Muscle of leg (tissue), 11 donors: ENCODE results near the gene LMNTD1. TPM values are rescaled to one million over a fixed set of nuclear protein-coding genes. Genes with fewer than 3 reads are reported as not detected.
A peak's percentile ranks its signal among the peaks of the same experiment; 100 is the strongest.

ENCODE experiments used
- DNase-seq: peaks from one replicate; pipeline ENCODE4 v3.0.0; 2013
- H3K27ac ChIP-seq: one replicate; pipeline ENCODE4 v1.5.1; 2013; ENCODE audit warnings: mild to moderate bottlenecking, low read length, control low read depth
- H3K27me3 ChIP-seq: one replicate; pipeline ENCODE4 v1.6.1; 2013; ENCODE audit warnings: low read length; ENCODE audit not compliant: control insufficient read depth, insufficient read depth
- H3K36me3 ChIP-seq: one replicate; pipeline ENCODE4 v1.6.1; 2013; ENCODE audit warnings: low read length; ENCODE audit not compliant: control insufficient read depth, insufficient read depth
- H3K4me1 ChIP-seq: one replicate; pipeline ENCODE4 v1.6.1; 2013; ENCODE audit warnings: low read length; ENCODE audit not compliant: control insufficient read depth, insufficient read depth
- H3K4me3 ChIP-seq: one replicate; pipeline ENCODE4 v1.5.1; 2013; ENCODE audit warnings: low read length, control low read depth
- H3K9me3 ChIP-seq: replicated peaks from 2 replicates; pipeline ENCODE4 v1.6.1; 2013; ENCODE audit warnings: low read depth, low read length; ENCODE audit not compliant: control insufficient read depth
- WGBS: methylation state at CpG from one replicate; pipeline ENCODE4 v1.1.5; 2013; ENCODE audit warnings: missing lambda C conversion rate; ENCODE audit not compliant: insufficient coverage; 5-methylcytosine and 5-hydroxymethylcytosine counted together
- polyA plus RNA-seq, 8 donors: library from polyadenylated mRNA; unstranded; fragments of 120-200 nt; gene quantifications; one replicate each; pipeline versions ENCODE4 v1.2.1 to v1.2.3, GENCODE V29; 2013; ENCODE audit warnings: inconsistent platforms in 1 of 8, low replicate concordance in 1 of 8; ENCODE audit not compliant: insufficient read length in 8 of 8, insufficient read depth in 1 of 8
- total RNA-seq: library from RNA; stranded (reverse); fragments of 120-200 nt; gene quantifications from one replicate; pipeline ENCODE4 v1.2.4, GENCODE V29; 2013

LMNTD1 gene
- total and polyA plus RNA-seq, 9 donors, result 0.18 to 0.28 TPM; not detected in 7

GRCh38 chr12:25557830-25558436 lies 4.8 kb upstream of the LMNTD1 start:
- no CpG with 5 or more reads among the region's 2 CpGs for WGBS
- H3K36me3 ChIP-seq, result no peaks in the 10 kb centered on the region
- no peaks in the 10 kb centered on the region for H3K9me3 ChIP-seq
- DNase-seq, result peak; percentile 48
- H3K27me3 ChIP-seq, result no peaks in the 10 kb centered on the region
- H3K4me3 ChIP-seq, result no peak overlapping the region
- H3K27ac ChIP-seq, result no peak overlapping the region
- H3K4me1 ChIP-seq, result no peaks in the 10 kb centered on the region

- H3K4me1 ChIP-seq, result no peaks in the 10 kb centered on the region
These were observed 3.1 kb upstream of the LMNTD1 start for GRCh38 chr12:25556153-25556552.

GRCh38 chr12:25552681-25553080 lies 402 bp downstream of the LMNTD1 start:
- no peaks in the 10 kb centered on the region for H3K27me3 ChIP-seq
- no peak overlapping the region for H3K4me3 ChIP-seq
- no peak for DNase-seq
- no peak overlapping the region for H3K27ac ChIP-seq
- WGBS, result no CpG with 5 or more reads among the region's 3 CpGs
- H3K36me3 ChIP-seq, result no peaks in the 10 kb centered on the region
- H3K4me1 ChIP-seq, result no peaks in the 10 kb centered on the region
- H3K9me3 ChIP-seq, result no peaks in the 10 kb centered on the region

More at GRCh38 chr12:25556153-25556552, 3.1 kb upstream of the LMNTD1 start:
- H3K27ac ChIP-seq, result no peak overlapping the region
- H3K9me3 ChIP-seq, result no peaks in the 10 kb centered on the region
- H3K4me3 ChIP-seq, result no peak overlapping the region
- no peaks in the 10 kb centered on the region for H3K27me3 ChIP-seq
- no peak for DNase-seq
- no peaks in the 10 kb centered on the region for H3K36me3 ChIP-seq
- WGBS, result no CpG with 5 or more reads among the region's 6 CpGs

GRCh38 chr12:25550186-25550585 lies 2.9 kb downstream of the LMNTD1 start:
- WGBS, result no CpG with 5 or more reads among the region's 3 CpGs

GRCh38 chr12:25549120-25549519 lies 4.0 kb downstream of the LMNTD1 start:
- Histone ChIP-seq H3K36me3 (no peaks in the 10 kb centered on the region), H3K27ac (no peak overlapping the region), H3K4me1 (no peaks in the 10 kb centered on the region), H3K27me3 (no peaks in the 10 kb centered on the region), H3K9me3 (no peaks in the 10 kb centered on the region), H3K4me3 (no peak overlapping the region)
- no peak for DNase-seq

More at GRCh38 chr12:25550186-25550585, 2.9 kb downstream of the LMNTD1 start:
- Histone ChIP-seq H3K4me1 (no peaks in the 10 kb centered on the region), H3K9me3 (no peaks in the 10 kb centered on the region), H3K27me3 (no peaks in the 10 kb centered on the region), H3K36me3 (no peaks in the 10 kb centered on the region), H3K27ac (no peak overlapping the region), H3K4me3 (no peak overlapping the region)
- no peak for DNase-seq

- Histone ChIP-seq H3K4me3 (no peak overlapping the region), H3K36me3 (no peaks in the 10 kb centered on the region), H3K9me3 (no peaks in the 10 kb centered on the region), H3K27me3 (no peaks in the 10 kb centered on the region), H3K27ac (no peak overlapping the region), H3K4me1 (no peaks in the 10 kb centered on the region)
- no CpG with 5 or more reads among the region's 2 CpGs for WGBS
- no peak for DNase-seq
These were observed 6.8 kb downstream of the LMNTD1 start for GRCh38 chr12:25546318-25546717.

- no peaks in the 10 kb centered on the region for H3K9me3 ChIP-seq
- WGBS, result no CpG with 5 or more reads among the region's 1 CpG
- DNase-seq, result no peak
- no peaks in the 10 kb centered on the region for H3K36me3 ChIP-seq
- H3K27me3 ChIP-seq, result no peaks in the 10 kb centered on the region
- no peak overlapping the region for H3K27ac ChIP-seq
- no peaks in the 10 kb centered on the region for H3K4me1 ChIP-seq
- H3K4me3 ChIP-seq, result no peak overlapping the region
These were observed 19.9 kb downstream of the LMNTD1 start for GRCh38 chr12:25533150-25533549.

GRCh38 chr12:25531502-25532052 lies 21.5 kb downstream of the LMNTD1 start:
- Histone ChIP-seq H3K4me1 (no peaks in the 10 kb centered on the region), H3K36me3 (no peaks in the 10 kb centered on the region), H3K4me3 (no peak overlapping the region), H3K27ac (no peak overlapping the region), H3K27me3 (no peaks in the 10 kb centered on the region), H3K9me3 (no peaks in the 10 kb centered on the region)
- no CpG with 5 or more reads among the region's 2 CpGs for WGBS
- no peak for DNase-seq

- Histone ChIP-seq H3K4me1 (no peaks in the 10 kb centered on the region), H3K27me3 (no peaks in the 10 kb centered on the region), H3K36me3 (no peaks in the 10 kb centered on the region), H3K4me3 (no peak overlapping the region), H3K9me3 (no peaks in the 10 kb centered on the region), H3K27ac (no peak overlapping the region)
- no peak for DNase-seq
These were observed 23.3 kb downstream of the LMNTD1 start for GRCh38 chr12:25529738-25530137.

- whole genome bisulfite sequencing, result no CpG with 5 or more reads among the region's 3 CpGs
- H3K9me3 ChIP-seq, result no peaks in the 10 kb centered on the region
- H3K27me3 ChIP-seq, result no peaks in the 10 kb centered on the region
- no peak overlapping the region for H3K4me3 ChIP-seq
- DNase-seq, result no peak
- H3K36me3 ChIP-seq, result no peaks in the 10 kb centered on the region
- no peak overlapping the region for H3K27ac ChIP-seq
- H3K4me1 ChIP-seq, result no peaks in the 10 kb centered on the region
These were observed 26.3 kb downstream of the LMNTD1 start for GRCh38 chr12:25526778-25527177.

GRCh38 chr12:25524366-25524765 lies 28.7 kb downstream of the LMNTD1 start:
- H3K4me1 ChIP-seq, result no peaks in the 10 kb centered on the region
- H3K4me3 ChIP-seq, result no peak overlapping the region
- no peaks in the 10 kb centered on the region for H3K27me3 ChIP-seq
- no peak for DNase-seq
- no peaks in the 10 kb centered on the region for H3K9me3 ChIP-seq
- no peaks in the 10 kb centered on the region for H3K36me3 ChIP-seq
- H3K27ac ChIP-seq, result no peak overlapping the region
